Retinal pigment epithelial cell (primary cell): Measurements from ENCODE around the gene GAA.

ENCODE experiments used
- DNase-seq: peaks from one replicate; pipeline ENCODE4 v3.0.0-alpha.2; 2010; ENCODE audit warnings: low read depth
- H3K4me3 ChIP-seq: 2 replicates; pipeline ENCODE4 v1.5.1; 2011; ENCODE audit warnings: mild to moderate bottlenecking, low read length, control low read depth, moderate library complexity
- CTCF ChIP-seq: conservative IDR thresholded peaks from 2 replicates; pipeline ENCODE4 v1.5.1; 2011; ENCODE audit warnings: low read depth, low read length, control low read depth, inconsistent platforms

GAA gene

GRCh38 chr17:80158846-80159245 lies 57.5 kb downstream of the GAA start:
- H3K4me3 ChIP-seq = no peak overlapping the region
- TF ChIP-seq CTCF = no peak
- DNase-seq = no peak

- no peak for TF ChIP-seq CTCF
- DNase-seq = no peak
- no peak overlapping the region for H3K4me3 ChIP-seq
Observed at GRCh38 chr17:80160536-80160935, 59.2 kb downstream of the GAA start.

- TF ChIP-seq CTCF = no peak
- no peak for DNase-seq
- H3K4me3 ChIP-seq = no peak overlapping the region
Observed at GRCh38 chr17:80163336-80163735, 62.0 kb downstream of the GAA start.

GRCh38 chr17:80164185-80164584 lies 62.8 kb downstream of the GAA start:
- TF ChIP-seq CTCF = no peak
- no peak overlapping the region for H3K4me3 ChIP-seq
- DNase-seq = no peak

- no peak for DNase-seq
- no peak for TF ChIP-seq CTCF
- no peak overlapping the region for H3K4me3 ChIP-seq
Observed at GRCh38 chr17:80166446-80166845, 65.1 kb downstream of the GAA start.

GRCh38 chr17:80168371-80168770 lies 67.0 kb downstream of the GAA start:
- no peak for TF ChIP-seq CTCF
- DNase-seq = peak; percentile 62

GRCh38 chr17:80169107-80169506 lies 67.7 kb downstream of the GAA start:
- no peak for DNase-seq
- no peak for TF ChIP-seq CTCF
- no peak overlapping the region for H3K4me3 ChIP-seq

More at GRCh38 chr17:80168371-80168770, 67.0 kb downstream of the GAA start:
- no peak overlapping the region for H3K4me3 ChIP-seq
